GM20000 (cell line): ENCODE measurements around the gene MYH10.
"Not testable (repeated sequence)": the region's sequence is repeated elsewhere in the genome, so short reads cannot be mapped to it uniquely, and the experiment has no call there.

Experiments used
- DNase-seq: peaks from one replicate; pipeline ENCODE4 v3.0.0; 2012; ENCODE audit warnings: low spot score
- TF ChIP-seq, protein P1 (sequence below): IDR thresholded peaks from 2 replicates; pipeline ENCODE4 v1.5.1; 2012; ENCODE audit warnings: mild to moderate bottlenecking, control low read depth; ENCODE audit errors: extremely low read depth, missing control alignments

The MYH10 gene

DNA sequence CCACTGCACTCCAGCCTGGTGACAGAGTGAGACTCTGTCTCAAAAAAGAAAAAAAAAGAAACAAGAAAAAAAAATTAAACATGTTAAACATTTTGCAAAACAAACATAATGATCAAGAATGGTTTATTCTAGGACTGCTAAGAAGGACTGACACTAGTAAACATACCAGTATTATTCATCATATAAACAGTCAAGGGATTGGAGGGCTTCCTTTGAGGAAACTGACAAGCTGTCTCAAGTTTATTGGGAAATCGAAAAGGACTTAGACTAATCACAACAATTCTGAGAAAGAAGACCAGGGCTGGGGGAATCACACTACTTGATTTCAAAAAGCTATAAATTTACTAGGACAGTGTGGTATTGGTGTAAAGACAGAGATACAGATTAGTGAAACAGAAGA lies 75.5 kb downstream of the MYH10 start:
- DNase-seq, result no peak

DNA sequence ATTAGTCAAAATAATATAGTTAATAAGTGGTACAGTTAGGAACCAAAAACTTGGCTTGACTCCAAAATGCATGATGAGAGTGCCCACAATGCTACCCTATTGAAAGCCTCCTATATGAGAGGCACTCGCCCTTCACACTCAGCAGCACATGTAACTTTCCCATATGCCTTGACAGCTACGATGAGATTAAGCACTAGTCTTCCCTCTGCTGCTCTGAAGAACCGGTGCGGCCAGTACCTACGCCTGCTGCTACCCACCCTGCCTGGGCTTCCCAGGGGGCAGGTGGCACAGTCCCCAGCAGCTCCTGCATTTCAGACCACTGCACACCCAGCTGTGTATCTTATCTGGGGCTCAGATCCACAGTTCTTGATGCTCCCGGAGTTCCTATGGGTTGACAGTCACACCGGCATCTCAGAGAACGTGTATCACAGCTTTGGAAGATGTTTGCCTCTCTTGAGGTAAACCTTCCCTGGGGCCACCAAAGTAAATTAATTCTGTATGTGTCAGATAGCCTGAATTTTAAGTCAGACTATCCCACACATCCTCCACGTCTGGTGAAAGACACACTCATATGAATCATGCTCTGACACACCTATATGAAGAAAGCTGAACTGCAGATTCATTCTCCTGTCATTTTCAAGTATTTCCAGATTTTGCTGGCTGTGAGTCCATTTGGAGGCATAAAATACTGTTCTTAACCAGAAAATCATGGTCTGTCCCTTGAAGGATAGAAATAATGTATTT lies 77.8 kb downstream of the MYH10 start:
- no peak for DNase-seq

More for the DNA sequence above, 75.5 kb downstream of the MYH10 start:
- TF ChIP-seq, protein P1, sequence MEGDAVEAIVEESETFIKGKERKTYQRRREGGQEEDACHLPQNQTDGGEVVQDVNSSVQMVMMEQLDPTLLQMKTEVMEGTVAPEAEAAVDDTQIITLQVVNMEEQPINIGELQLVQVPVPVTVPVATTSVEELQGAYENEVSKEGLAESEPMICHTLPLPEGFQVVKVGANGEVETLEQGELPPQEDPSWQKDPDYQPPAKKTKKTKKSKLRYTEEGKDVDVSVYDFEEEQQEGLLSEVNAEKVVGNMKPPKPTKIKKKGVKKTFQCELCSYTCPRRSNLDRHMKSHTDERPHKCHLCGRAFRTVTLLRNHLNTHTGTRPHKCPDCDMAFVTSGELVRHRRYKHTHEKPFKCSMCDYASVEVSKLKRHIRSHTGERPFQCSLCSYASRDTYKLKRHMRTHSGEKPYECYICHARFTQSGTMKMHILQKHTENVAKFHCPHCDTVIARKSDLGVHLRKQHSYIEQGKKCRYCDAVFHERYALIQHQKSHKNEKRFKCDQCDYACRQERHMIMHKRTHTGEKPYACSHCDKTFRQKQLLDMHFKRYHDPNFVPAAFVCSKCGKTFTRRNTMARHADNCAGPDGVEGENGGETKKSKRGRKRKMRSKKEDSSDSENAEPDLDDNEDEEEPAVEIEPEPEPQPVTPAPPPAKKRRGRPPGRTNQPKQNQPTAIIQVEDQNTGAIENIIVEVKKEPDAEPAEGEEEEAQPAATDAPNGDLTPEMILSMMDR, result no peak

DNA sequence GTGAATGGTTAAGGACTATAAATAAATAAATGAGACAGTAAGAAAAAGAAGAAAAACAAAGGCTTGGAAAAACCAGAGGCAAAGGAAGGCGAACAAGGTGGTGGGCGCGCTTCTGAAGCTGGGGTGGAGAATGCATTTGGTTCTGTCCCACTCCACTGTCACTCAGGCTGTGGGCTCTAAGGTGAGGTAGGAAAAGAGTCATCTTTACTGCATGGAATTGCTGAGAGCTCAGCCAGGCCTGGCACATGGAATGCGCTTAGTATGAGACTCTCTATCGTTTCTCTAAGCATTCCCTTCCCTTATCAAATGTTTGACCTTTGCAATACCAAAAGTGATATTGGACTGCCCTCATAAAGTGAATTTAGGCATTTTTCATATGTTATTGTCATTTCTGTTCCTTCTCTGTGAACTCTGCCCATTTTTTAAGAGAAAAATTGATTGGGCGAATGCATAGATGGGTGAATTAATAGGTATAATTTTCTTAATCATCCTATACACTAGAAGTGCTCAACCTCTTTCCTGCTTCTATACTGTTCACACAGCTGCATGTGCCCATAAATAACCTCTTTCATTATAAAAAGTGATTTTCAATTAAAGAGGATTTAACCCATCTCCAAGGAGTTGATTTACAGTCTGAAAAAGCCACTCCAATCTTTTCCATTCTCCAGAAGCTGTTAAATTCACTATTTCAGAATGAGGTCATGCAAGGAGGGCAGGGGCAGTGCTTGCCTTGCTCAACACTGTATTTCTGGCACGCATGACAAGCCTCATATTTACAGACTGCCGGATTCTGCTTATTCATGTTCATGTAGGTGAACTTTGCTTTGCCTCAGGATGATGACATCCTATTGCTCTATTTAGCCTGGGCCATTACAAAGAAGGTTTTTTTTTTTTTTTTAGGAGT lies 87.7 kb downstream of the MYH10 start:
- TF ChIP-seq, protein P1, result no peak
- DNase-seq, result no peak

More for the DNA sequence above, 77.8 kb downstream of the MYH10 start:
- TF ChIP-seq, protein P1, result no peak

DNA sequence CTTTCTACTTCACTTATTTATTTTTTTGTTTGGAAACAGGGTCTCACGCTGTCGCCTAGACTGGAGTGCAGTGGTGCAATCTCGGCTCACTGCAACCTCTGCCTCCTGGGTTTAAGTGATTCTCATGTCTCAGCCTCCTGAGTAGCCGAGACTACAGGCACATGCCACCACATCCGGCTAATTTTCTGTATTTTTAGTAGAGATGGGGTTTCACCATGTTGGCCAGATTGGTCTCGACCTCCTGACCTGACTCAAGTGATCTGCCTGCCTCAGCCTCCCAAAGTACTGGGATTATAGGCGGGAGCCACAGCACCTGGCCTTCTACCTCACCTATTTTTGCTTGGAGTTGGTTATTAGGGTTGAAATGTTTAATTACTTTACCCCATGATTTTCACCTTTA lies 90.5 kb downstream of the MYH10 start:
- DNase-seq, result not testable (repeated sequence)

DNA sequence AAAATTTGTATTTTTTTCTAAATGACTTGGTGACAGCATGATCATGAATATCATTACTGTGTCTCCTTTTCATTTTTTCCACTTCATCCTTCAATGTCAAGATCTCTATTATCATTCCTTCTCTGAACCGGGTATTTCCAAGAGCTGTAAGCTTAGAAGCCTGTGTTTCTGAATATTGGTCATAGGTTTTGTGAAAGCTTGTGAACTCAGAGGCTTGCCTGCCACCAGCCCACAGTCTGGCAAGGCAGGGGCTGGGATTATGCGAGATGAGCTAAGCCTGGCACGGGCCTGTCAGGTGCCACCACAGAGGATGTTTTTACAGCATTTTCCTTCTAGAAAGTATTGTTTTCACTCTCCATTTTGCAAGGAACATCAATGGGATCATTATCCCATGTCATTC lies 92.8 kb downstream of the MYH10 start:
- TF ChIP-seq, protein P1, result no peak
- no peak for DNase-seq

DNA sequence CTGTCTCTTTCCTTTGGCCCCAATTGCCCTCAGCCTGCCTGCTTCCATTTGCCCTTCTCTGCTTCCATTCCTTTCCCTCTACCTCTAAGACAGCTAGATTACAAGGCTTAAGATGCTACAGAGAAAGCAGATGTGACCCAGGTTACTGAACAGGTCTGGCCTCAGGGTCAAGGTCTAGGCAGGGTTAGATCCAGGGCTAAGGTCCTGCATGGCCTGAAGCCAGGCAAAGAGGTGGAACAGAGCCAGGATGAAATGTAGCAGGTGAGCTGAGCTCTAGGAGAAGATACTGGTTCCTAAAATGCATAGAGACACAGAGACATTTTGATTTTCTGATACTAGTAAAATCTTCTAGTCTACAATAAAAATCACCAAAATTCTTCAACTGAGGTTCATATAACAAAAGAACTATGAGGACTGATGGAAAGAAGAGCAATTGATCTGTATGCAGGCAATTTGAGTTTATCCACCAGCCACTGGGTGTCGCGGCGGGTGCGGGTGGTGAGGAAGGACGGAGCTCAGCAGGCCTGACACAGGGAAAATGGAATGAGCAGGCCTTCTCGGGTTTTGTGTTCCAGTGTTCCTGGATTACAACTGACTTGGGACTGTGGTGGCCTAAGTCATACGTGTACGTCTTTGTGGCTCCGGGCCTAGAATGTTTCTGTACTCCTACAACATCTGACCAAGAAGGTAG lies 95.9 kb downstream of the MYH10 start:
- TF ChIP-seq, protein P1, result no peak

DNA sequence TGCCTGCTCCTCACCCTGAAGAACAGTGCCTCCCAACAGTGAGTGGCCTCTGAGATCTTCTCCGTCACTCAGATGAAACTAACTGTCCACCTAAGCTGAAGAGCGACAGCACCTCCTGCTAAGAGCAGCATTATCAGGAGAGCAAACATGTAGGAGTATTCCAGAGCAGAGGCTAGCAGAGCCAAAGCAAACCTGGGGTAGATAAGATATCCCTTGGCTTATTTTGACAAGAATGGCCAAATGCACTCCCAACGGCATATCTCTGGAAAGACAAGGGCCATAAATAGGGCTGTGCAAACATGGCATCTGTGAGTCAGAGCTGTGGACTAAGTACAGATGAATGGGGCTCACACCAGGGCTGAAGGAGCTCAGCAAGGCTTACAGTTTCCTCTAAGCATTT lies 98.5 kb downstream of the MYH10 start:
- TF ChIP-seq, protein P1, result no peak
- no peak for DNase-seq

More for the DNA sequence above, 95.9 kb downstream of the MYH10 start:
- no peak for DNase-seq
